NB4 (cell line): ENCODE data around the gene NPR3.

ENCODE experiments used
- DNase-seq: peaks from one replicate; pipeline ENCODE4 v3.0.0; 2010; ENCODE audit warnings: low read depth
- H3K4me3 ChIP-seq: one replicate; pipeline ENCODE4 v1.5.1; 2011; ENCODE audit warnings: mild to moderate bottlenecking, low read depth, low read length, moderate library complexity
- MYC ChIP-seq: IDR thresholded peaks from 2 replicates; pipeline ENCODE4 v1.6.1; 2011; ENCODE audit warnings: low read depth, low read length
- POLR2A ChIP-seq: IDR thresholded peaks from 2 replicates; pipeline ENCODE4 v1.6.1; 2011; ENCODE audit warnings: mild to moderate bottlenecking; ENCODE audit not compliant: insufficient read length; ENCODE audit errors: extremely low read depth
- TF ChIP-seq, protein P1 (sequence below): IDR thresholded peaks from 2 replicates; pipeline ENCODE4 v1.6.1; 2011; ENCODE audit warnings: low read depth, low read length
- TF ChIP-seq, protein P2 (sequence below): IDR thresholded peaks from one replicate; pipeline ENCODE4 v1.5.1; 2012; ENCODE audit warnings: low read depth, low read length

The NPR3 gene, protein sequence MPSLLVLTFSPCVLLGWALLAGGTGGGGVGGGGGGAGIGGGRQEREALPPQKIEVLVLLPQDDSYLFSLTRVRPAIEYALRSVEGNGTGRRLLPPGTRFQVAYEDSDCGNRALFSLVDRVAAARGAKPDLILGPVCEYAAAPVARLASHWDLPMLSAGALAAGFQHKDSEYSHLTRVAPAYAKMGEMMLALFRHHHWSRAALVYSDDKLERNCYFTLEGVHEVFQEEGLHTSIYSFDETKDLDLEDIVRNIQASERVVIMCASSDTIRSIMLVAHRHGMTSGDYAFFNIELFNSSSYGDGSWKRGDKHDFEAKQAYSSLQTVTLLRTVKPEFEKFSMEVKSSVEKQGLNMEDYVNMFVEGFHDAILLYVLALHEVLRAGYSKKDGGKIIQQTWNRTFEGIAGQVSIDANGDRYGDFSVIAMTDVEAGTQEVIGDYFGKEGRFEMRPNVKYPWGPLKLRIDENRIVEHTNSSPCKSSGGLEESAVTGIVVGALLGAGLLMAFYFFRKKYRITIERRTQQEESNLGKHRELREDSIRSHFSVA

DNA sequence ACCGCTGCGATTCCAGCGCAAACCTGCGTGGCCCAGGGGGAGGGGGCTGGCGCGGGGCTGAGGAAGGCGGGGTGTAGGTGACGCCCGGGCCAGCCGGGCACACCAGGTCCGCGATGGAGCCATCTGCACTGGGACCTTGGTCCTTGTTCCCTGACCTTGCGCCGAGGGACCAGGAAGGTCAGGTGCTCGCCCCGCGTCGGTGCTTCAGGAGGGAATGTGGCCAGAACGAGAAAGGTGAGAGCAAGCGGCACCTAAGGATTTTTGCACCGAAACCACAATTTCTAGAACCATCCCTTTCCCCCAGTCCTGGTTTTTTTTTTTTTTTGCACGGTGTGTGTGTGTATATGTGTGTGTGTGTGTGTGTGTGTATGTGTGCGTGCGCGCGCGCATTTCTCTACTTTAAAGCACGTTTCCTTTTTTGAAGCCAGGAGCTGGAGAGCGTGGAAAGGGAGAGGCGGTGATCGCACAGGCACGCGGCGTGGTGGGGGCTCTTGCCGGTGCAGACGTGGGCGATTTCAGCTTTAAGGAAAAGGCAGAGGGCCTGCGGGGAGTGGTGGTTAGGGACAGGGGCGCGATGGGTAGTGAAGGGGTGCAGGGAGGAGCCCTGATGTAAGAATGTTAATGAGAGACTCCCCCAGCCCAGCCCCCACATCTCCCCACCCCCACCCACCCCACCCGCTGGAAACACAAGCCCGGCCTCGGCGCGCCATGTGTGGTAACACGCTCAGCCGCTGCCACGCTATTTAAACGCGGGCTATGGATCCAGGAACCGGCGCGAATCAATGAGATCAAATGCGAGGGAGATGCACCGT lies at the start of gene NPR3:
NPR3 (plus strand) TSS at position 772 of the 812 bp plus-strand sequence. CDS start 456 bp downstream, outside the sequence.
- TF ChIP-seq, protein P1, sequence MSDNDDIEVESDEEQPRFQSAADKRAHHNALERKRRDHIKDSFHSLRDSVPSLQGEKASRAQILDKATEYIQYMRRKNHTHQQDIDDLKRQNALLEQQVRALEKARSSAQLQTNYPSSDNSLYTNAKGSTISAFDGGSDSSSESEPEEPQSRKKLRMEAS = no peak
- TF ChIP-seq POLR2A (no peak), MYC (no peak)
- TF ChIP-seq, protein P2, sequence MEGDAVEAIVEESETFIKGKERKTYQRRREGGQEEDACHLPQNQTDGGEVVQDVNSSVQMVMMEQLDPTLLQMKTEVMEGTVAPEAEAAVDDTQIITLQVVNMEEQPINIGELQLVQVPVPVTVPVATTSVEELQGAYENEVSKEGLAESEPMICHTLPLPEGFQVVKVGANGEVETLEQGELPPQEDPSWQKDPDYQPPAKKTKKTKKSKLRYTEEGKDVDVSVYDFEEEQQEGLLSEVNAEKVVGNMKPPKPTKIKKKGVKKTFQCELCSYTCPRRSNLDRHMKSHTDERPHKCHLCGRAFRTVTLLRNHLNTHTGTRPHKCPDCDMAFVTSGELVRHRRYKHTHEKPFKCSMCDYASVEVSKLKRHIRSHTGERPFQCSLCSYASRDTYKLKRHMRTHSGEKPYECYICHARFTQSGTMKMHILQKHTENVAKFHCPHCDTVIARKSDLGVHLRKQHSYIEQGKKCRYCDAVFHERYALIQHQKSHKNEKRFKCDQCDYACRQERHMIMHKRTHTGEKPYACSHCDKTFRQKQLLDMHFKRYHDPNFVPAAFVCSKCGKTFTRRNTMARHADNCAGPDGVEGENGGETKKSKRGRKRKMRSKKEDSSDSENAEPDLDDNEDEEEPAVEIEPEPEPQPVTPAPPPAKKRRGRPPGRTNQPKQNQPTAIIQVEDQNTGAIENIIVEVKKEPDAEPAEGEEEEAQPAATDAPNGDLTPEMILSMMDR = no peak
- DNase-seq = no peak
- peak within 1 kb of the TSS; percentile 47 for H3K4me3 ChIP-seq

DNA sequence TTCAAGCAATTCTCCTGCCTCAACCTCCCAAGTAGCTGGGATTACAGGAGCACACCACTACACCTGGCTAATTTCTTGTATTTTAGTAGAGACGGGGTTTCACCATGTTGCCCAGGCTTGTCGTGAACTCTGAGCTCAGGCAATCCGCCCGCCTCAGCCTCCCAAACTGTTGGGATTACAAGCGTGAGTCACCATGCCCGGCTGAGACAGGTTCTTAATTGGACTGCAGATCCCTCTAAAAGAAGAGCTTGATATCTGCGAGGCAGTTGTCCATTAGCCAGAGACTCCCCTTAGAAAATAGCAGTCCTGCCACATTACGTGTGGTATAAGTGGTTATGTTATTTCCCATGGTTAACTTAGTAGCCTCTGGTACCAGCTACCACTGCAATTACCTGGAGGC lies 46.6 kb upstream of the NPR3 start:
- TF ChIP-seq, protein P2 = no peak
- no peak for TF ChIP-seq POLR2A
- TF ChIP-seq, protein P1 = no peak
- TF ChIP-seq MYC = no peak
- no peak overlapping the region for H3K4me3 ChIP-seq
- no peak for DNase-seq

DNA sequence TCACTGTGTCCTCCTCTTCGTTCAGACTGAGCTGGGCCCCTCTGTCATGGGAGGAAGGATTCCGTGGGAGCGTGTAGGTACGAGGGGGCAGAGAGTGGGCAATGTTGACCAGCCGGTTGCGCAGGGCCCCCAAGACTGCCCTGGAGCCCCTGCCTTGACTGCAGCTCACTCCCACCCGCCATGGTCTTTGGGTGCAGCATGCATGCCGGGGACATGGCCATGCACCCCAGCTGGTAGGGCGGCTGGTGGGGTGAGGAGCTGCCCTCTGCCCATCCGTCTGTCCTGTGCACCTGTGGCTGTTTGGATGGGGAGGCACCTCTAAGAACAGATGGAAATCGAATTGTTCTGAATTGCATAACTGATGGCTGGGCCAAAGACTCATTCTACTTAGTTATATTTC lies 42.6 kb upstream of the NPR3 start:
- TF ChIP-seq, protein P2 = no peak
- TF ChIP-seq, protein P1 = no peak
- TF ChIP-seq POLR2A (no peak), MYC (no peak)
- H3K4me3 ChIP-seq = no peak overlapping the region
- no peak for DNase-seq

DNA sequence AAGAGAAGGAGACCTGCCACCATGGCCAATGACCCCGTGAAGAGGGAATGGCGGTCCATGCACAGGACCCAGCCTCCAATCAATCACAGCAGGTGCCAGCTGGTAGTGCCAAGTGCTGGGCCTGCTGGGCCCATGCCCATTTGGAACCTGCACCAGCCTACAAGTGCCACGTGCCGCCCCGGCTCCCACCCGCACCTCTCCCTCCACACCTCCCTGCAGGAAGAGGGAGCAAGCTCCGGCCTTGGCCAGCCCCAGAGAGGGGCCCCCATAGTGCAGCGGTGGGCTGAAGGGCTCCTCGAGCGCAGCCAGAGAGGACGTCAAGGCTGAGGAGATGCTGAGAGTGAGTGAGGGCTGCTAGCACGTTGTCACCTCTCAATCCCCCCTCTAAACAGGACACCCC lies 37.8 kb upstream of the NPR3 start:
- DNase-seq = no peak
- TF ChIP-seq, protein P2 = no peak
- TF ChIP-seq POLR2A (no peak), MYC (no peak)
- TF ChIP-seq, protein P1 = no peak
- no peak overlapping the region for H3K4me3 ChIP-seq

DNA sequence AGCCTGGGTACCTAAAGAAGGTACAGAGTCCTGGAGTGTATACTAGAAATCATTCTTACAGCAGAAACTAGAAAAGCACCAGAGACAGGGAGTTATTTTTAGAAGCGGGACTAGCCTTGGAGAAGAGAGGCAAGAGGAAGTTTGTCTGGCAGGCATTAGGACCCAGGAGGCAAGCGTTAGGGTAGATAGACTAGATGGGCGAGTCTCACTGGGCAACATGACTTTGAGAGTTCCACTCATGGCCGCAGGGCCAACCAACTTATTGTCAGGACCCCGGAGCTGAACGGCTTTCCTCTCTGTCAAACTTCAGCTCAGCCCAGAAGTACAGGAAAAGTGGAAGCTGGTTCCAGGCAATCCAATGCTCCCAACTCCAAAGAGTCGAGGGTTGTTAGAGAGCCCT lies 34.1 kb upstream of the NPR3 start:
- no peak overlapping the region for H3K4me3 ChIP-seq
- TF ChIP-seq, protein P2 = no peak
- TF ChIP-seq, protein P1 = no peak
- TF ChIP-seq MYC (no peak), POLR2A (no peak)
- DNase-seq = no peak
